NCI-H2196 treated with DMSO at 0.1 percent for 48 hours (cell line): ENCODE measurements around the gene LDLRAD4.

Experiments
- DNase-seq: peaks from one replicate; lab custom pipeline; 2025; ENCODE audit not compliant: unreplicated experiment; lab: John Stamatoyannopoulos, UW

The LDLRAD4 gene

DNA sequence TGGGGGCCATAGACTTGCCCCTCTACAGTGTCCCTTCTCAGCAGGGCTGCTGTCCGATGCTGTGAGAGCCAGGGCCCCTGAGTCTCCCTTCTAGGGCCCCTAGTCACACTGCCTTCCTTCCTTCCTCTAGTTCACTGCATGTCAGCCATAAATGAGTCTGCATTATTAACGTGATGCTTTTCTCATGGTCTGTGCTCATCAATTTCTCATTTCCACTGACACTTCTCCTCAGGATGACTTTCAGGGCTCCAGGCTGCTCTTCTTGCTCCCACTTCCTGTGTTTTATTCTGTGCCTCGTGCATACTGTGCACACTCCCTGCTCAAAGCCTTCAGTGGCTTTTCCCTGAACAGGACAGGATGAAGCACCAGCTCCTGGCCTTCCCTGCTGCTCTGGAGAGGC, 361.3 kb downstream of the LDLRAD4 start:
- no peak for DNase-seq

GRCh38 chr18:13580351-13580750, 361.8 kb downstream of the LDLRAD4 start:
- no peak for DNase-seq

DNA sequence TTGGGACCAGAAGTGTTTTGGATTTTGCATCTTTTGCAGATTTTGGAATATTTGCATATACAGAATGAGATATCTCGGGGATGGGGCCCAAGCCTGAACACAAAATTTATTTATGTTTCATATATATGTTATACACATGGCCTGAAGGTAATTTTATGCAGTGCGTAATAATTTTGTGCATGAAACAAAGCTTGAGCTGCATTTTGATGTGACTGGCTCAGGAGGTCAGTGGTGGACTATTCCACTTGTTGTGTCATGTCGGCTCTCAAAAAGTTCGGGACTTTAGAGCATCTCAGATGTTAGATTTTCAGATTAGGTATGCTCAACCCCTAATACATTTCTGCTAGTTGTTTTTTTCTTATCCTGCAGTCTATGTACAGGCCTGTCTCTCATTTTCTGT, 362.4 kb downstream of the LDLRAD4 start:
- no peak for DNase-seq

GRCh38 chr18:13581496-13582177, 363.1 kb downstream of the LDLRAD4 start:
- DNase-seq: no peak

GRCh38 chr18:13582178-13582670, 363.7 kb downstream of the LDLRAD4 start:
- DNase-seq: no peak

DNA sequence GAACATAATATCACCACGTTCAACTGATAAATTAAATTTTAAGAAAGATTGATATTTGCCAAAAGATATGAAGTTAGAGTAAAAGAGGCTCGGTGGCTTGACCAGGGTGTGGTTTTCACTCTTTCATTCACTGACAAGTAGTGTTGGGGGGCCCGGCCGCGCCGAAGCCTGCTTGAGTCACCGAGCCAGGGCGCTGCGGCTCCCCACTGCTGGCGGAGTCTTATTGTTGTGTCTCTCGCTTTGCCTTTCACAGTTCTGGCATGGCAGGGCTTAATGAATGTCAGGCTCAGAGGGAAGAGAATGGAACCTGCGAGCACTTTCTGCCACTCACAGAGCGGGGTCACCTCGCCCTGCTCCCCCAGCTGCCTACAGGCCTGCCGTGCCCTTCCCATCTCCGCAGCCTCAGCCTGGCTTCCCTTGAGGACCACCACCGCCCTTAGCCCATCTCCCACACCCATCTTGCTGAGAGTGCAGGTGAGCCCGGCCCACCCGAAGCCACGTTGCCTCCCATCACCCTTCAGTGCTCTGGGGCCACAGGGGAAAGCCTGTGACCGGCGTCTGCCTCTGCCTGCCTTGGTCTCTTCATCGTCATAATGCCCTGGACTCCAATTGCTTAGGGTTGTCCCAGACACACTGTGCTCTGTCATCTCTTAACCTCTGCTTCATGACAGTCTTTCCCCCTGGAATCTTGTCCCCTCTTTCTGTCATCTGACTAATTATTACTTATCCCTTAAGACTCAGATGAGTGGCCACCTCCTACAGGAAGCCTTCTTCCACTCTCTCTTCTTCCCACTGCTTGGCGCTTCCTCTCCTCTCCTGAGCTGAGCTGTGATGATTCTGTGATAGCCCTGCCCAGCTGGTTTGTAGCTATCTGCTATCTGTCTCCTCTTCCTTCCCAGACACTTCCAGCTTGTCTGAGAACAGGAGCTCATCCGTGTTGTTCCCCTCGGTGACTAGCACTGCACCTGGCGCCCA, 365.3 kb downstream of the LDLRAD4 start:
- DNase-seq: no peak

DNA sequence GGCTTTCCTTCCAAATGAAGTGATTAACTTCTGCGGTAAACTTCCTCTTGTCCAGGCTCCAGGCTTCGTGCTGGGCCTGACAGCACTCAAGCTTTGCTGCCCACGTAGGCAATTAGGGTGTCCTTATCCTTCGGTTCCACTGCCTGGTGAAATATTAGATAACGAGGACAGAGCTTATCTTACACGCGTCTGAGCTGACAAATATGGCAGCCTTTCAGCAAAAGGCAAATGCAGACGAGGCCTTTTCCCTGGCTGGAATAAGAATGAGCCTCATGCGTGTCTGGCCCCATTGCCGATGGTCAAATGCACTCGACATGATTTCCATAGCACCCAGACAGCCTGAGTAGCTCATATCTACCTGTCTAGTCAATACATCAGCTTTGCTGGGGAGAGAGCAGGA, 366.3 kb downstream of the LDLRAD4 start:
- no peak for DNase-seq

GRCh38 chr18:13585379-13586153, 367.0 kb downstream of the LDLRAD4 start:
- no peak for DNase-seq

DNA sequence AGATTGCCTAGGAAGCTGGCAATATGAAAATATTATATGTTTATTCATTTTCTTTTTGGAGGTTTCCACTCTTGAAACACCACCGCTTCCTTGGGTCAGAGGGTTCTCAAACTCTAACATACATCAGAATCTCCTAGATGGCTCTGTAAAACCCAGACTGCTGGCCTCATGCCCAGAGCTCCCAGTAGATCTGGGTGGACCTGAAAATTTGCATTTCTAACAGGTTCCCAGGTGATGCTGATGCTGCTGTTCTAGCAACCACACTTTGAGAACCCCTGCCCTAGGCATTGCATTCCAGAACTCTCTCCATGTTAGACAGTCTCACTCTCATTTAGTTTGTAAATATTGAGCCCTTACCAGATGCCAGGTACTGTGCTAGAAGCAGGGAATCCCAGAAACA, 368.4 kb downstream of the LDLRAD4 start:
- DNase-seq: no peak

DNA sequence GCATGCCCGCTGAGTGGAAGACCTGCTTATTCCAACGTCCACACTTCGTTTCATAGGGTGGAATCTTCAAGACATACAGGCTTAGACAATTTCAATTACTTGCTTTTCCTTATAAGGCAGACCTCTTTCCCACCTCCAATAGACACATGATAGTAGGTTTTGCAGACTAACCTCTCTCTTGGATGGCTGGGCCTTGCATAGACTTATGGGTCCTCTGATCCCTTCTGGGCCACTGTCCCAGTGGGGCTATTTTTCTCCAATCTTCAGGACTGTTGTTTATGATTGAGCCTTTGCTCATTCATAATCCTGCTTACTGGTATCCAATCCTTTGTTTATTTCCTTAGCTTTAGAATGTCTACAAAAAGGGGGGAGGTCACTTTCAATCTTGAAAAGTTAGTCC, 368.9 kb downstream of the LDLRAD4 start:
- no peak for DNase-seq

DNA sequence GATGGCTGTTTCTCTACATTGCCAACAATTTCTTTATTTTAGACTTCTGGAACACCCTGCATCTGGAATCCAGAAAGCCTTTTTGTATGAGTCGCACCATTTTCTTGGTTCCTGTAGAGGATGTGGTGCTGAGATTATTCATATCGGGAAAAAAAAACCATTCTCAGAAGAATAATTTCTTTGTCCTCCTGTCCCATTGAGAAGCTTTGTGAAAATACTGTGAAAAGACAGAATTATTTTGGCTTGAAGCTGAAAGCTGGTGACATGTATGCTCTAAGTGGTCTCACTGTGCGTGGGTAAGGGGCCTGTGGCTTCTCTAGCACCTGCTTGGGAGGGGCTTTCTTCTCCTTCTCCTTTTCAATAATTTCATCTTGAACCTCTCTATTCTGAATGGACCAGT, 369.4 kb downstream of the LDLRAD4 start:
- no peak for DNase-seq

GRCh38 chr18:13589316-13589715, 370.8 kb downstream of the LDLRAD4 start:
- no peak for DNase-seq

DNA sequence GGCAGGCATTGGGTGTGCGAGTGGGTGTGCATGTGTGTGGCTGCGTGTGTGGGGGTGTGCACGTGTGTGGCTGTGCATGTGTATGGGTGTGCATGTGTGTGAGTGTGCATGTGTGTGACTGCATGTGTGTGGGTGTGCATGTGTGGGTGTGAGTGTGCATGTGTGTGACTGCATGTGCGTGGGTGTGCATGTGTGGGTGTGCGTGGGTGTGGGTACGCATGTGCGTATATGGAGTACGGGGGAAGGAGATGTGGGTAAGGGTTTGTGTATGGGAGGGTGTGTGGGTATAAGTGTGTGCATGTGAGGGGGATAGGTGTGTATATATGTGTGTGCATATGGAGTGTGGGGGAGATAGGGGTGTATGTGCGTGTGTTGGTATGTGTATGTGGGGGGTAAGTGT, 371.4 kb downstream of the LDLRAD4 start:
- no peak for DNase-seq

DNA sequence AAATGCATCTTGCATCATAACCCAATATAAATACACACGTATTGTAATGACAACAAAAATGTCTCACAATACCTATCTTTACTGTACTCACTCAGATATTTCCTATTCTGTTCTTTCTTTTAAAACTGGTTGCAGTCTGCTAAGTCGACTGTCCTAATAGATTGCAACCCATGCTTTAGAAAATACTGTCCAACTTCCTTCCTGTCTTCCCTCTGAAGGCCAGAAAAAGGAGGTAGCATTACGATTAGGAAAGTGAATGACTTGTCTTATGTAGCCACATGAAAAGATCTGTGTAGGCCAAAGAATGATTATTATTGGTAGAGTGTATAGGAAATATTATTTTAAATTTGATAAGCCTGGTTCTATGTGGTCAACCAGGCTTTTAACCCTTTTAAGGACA, 373.7 kb downstream of the LDLRAD4 start:
- DNase-seq: no peak

GRCh38 chr18:13594551-13594950, 376.0 kb downstream of the LDLRAD4 start:
- no peak for DNase-seq

DNA sequence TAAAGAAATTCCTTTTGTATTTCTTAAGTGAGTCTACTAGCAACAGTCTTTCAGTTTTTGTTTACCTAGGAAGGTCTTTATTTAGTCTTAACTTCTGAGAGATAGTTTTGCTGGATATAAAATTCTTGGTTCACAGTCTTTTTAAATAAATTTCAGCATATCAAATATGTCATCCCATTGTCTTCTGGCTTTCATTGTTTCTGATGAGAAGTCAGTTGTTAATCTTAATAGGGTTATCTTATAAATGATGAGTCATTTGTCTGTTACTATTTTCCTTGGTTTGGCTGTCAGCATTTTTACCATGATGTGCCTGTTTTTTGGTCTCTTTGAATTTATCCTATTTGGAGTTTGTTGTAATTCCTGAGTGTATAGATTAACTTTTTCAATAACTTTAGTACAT, 378.5 kb downstream of the LDLRAD4 start:
- no peak for DNase-seq

GRCh38 chr18:13598591-13598990, 380.0 kb downstream of the LDLRAD4 start:
- no peak for DNase-seq

DNA sequence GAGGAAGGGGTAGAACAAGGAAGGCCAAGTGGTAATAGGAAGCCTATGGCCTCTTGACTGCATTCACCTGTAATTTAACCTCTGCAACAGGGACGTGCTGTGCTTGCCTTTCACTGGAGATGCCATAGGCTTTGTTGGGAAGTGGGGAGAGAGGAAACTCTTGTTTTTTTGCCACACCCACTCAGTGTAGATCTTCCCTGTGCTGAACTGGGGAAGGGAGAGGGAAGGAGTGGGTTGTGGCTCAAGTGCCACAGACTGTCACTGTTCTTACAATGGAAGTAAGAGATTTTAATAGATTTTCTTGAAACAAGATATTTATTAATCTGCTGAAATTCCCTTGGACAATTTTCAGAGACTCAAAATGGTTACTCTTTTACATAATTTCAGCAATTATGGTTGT, 380.5 kb downstream of the LDLRAD4 start:
- no peak for DNase-seq

- DNase-seq: no peak
Measured at GRCh38 chr18:13603304-13604019, 384.9 kb downstream of the LDLRAD4 start.

- DNase-seq: no peak
Measured at GRCh38 chr18:13604786-13605185, 386.2 kb downstream of the LDLRAD4 start.

- DNase-seq: no peak
Measured at GRCh38 chr18:13605477-13605876, 386.9 kb downstream of the LDLRAD4 start.
